ENCODE results near the gene CEP85.

The CEP85 gene

GRCh38 chr1:26283871-26284596 lies 50.0 kb downstream of the CEP85 start:
- TF ChIP-seq TAF1 (IDR thresholded peaks at IDR 0.05; ENCODE audit: borderline replicate concordance, insufficient read depth, low read length) (no peak), SIN3A (IDR thresholded peaks at IDR 0.05; ENCODE audit: borderline replicate concordance, insufficient read depth, low read length) (no peak), FOXP2 (optimal IDR thresholded peaks at IDR 0.05; ENCODE audit: borderline replicate concordance, extremely low read depth, extremely low read length, insufficient read depth) (no peak), POLR2AphosphoS5 (IDR thresholded peaks at IDR 0.05; ENCODE audit: low read depth, low read length) (0 out of 2 replicates have a peak, but pooled peaks have one; percentile 36)

GRCh38 chr1:26284597-26285347 lies 50.8 kb downstream of the CEP85 start:
- TF ChIP-seq POLR2AphosphoS5 (IDR thresholded peaks at IDR 0.05; ENCODE audit: low read depth, low read length), result no peak
- TF ChIP-seq, protein P1, sequence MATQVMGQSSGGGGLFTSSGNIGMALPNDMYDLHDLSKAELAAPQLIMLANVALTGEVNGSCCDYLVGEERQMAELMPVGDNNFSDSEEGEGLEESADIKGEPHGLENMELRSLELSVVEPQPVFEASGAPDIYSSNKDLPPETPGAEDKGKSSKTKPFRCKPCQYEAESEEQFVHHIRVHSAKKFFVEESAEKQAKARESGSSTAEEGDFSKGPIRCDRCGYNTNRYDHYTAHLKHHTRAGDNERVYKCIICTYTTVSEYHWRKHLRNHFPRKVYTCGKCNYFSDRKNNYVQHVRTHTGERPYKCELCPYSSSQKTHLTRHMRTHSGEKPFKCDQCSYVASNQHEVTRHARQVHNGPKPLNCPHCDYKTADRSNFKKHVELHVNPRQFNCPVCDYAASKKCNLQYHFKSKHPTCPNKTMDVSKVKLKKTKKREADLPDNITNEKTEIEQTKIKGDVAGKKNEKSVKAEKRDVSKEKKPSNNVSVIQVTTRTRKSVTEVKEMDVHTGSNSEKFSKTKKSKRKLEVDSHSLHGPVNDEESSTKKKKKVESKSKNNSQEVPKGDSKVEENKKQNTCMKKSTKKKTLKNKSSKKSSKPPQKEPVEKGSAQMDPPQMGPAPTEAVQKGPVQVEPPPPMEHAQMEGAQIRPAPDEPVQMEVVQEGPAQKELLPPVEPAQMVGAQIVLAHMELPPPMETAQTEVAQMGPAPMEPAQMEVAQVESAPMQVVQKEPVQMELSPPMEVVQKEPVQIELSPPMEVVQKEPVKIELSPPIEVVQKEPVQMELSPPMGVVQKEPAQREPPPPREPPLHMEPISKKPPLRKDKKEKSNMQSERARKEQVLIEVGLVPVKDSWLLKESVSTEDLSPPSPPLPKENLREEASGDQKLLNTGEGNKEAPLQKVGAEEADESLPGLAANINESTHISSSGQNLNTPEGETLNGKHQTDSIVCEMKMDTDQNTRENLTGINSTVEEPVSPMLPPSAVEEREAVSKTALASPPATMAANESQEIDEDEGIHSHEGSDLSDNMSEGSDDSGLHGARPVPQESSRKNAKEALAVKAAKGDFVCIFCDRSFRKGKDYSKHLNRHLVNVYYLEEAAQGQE (IDR thresholded peaks at IDR 0.05; ENCODE audit: insufficient read depth in 1 of 2, low read depth in 2 of 2, low read length in 2 of 2), result no peak
- TF ChIP-seq SIN3A (IDR thresholded peaks at IDR 0.05; ENCODE audit: borderline replicate concordance, insufficient read depth, low read length), result no peak
- no peak for TF ChIP-seq TAF1 (IDR thresholded peaks at IDR 0.05; ENCODE audit: borderline replicate concordance, insufficient read depth, low read length)
- no peak for TF ChIP-seq FOXP2 (optimal IDR thresholded peaks at IDR 0.05; ENCODE audit: borderline replicate concordance, extremely low read depth, extremely low read length, insufficient read depth)

DNA sequence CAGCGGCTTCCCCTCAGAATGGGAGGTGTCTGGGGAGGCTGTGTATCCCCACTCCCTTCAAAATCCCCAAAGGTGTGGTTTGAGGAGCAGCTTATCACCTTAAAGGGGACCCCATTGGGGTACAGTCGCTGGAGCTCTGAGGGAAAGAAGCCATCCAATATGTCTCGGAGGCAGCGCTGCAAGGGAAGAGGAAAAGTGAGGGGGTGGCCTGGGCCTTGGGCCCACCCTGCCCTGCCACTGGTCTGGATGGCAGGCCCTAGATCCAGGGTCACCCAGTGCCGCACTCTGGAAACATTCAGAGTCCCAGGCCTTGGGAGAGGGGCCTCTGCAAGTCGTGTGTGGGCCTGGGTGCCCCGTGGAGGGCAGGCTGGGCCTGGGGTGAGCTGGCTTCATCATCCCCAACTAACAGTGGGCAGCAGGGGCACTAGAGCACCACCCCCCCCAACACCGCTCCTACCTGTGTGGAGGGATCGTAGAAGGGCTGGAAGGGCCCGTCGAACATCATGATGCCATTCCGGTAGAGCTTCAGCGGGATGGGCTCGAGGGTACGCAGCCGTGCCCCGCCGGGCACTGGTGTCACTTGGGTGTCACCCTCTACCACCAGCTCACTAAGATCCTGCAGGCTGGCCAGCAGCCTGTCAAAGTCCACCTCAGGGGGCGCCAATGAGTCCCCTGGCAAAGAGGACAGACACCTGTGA lies 51.5 kb downstream of the CEP85 start:
- no peak for TF ChIP-seq POLR2AphosphoS5 (IDR thresholded peaks at IDR 0.05; ENCODE audit: low read depth, low read length)

GRCh38 chr1:26286064-26286416 lies 52.0 kb downstream of the CEP85 start:
- TF ChIP-seq FOXP2 (optimal IDR thresholded peaks at IDR 0.05; ENCODE audit: borderline replicate concordance, extremely low read depth, extremely low read length, insufficient read depth), result no peak
- TF ChIP-seq TAF1 (IDR thresholded peaks at IDR 0.05; ENCODE audit: borderline replicate concordance, insufficient read depth, low read length), result no peak
- no peak for TF ChIP-seq SIN3A (IDR thresholded peaks at IDR 0.05; ENCODE audit: borderline replicate concordance, insufficient read depth, low read length)
- no peak for TF ChIP-seq POLR2AphosphoS5 (IDR thresholded peaks at IDR 0.05; ENCODE audit: low read depth, low read length)
- TF ChIP-seq, protein P1 (IDR thresholded peaks at IDR 0.05; ENCODE audit: insufficient read depth in 1 of 2, low read depth in 2 of 2, low read length in 2 of 2), result no peak

- TF ChIP-seq SIN3A (IDR thresholded peaks at IDR 0.05; ENCODE audit: borderline replicate concordance, insufficient read depth, low read length) (no peak), TAF1 (IDR thresholded peaks at IDR 0.05; ENCODE audit: borderline replicate concordance, insufficient read depth, low read length) (no peak), POLR2AphosphoS5 (IDR thresholded peaks at IDR 0.05; ENCODE audit: low read depth, low read length) (no peak), FOXP2 (optimal IDR thresholded peaks at IDR 0.05; ENCODE audit: borderline replicate concordance, extremely low read depth, extremely low read length, insufficient read depth) (no peak)
- TF ChIP-seq, protein P1 (IDR thresholded peaks at IDR 0.05; ENCODE audit: insufficient read depth in 1 of 2, low read depth in 2 of 2, low read length in 2 of 2), result no peak
Observed at GRCh38 chr1:26287033-26287711, 53.2 kb downstream of the CEP85 start.

Measured in PFSK-1 (cell line).